Measurements from ENCODE around the gene CLMN. TPM values are rescaled to one million over a fixed set of nuclear protein-coding genes. Genes with fewer than 3 reads are reported as not detected.

Gene CLMN
- polyA plus RNA-seq, 1 donor from 2014 or later, result 0.57 TPM

- TF ChIP-seq TAF1 (IDR thresholded peaks at IDR 0.05; ENCODE audit: low read depth) (no peak), MXI1 (conservative IDR thresholded peaks at IDR 0.05; ENCODE audit: poor library complexity, severe bottlenecking) (no peak), CTCF (IDR thresholded peaks at IDR 0.05; ENCODE audit: poor library complexity, severe bottlenecking) (no peak), POLR2AphosphoS5 (IDR thresholded peaks at IDR 0.05) (no peak), SMC3 (conservative IDR thresholded peaks at IDR 0.05; ENCODE audit: poor library complexity) (no peak), EP300 (conservative IDR thresholded peaks at IDR 0.05; ENCODE audit: poor library complexity, severe bottlenecking) (no peak), REST (IDR thresholded peaks at IDR 0.05; ENCODE audit: borderline replicate concordance) (no peak), EZH2 (IDR thresholded peaks at IDR 0.05; ENCODE audit: borderline replicate concordance, insufficient read depth, low read length, poor library complexity, severe bottlenecking) (no peak), RAD21 (conservative IDR thresholded peaks at IDR 0.05) (no peak)
- Histone ChIP-seq H4K20me1 (ENCODE audit: insufficient read depth) (no peaks in the 10 kb centered on the region), H3K27me3 (ENCODE audit: insufficient read depth, low read depth, low read length) (peaks cover 8% of the 10 kb centered on the region), H3K36me3 (ENCODE audit: insufficient read depth, low read length) (no peaks in the 10 kb centered on the region), H3K9me3 (ENCODE audit: low read length) (no peaks in the 10 kb centered on the region), H3K9me2 (ENCODE audit: insufficient read depth, low read length) (no peaks in the 10 kb centered on the region), H3F3A (ENCODE audit: insufficient read depth, low read length, poor library complexity, severe bottlenecking) (no peaks in the 10 kb centered on the region), H3K27ac (ENCODE audit: low read length) (no peak overlapping the region), H3K79me2 (replicated peaks; ENCODE audit: insufficient read depth, low read length) (no peaks in the 10 kb centered on the region), H3K9ac (ENCODE audit: low read length) (no peak overlapping the region), H3K4me2 (ENCODE audit: low read length) (no peak overlapping the region), H3K4me3 (ENCODE audit: low read length) (no peak overlapping the region), H2AFZ (ENCODE audit: low read depth, low read length) (no peak overlapping the region)
Observed at GRCh38 chr14:95315156-95315555, 4.6 kb downstream of the CLMN start.

- H3K4me3 ChIP-seq (ENCODE audit: low read length), result no peak overlapping the region
- H3K9ac ChIP-seq (ENCODE audit: low read length), result no peak overlapping the region
- no peak overlapping the region for H3K4me2 ChIP-seq (ENCODE audit: low read length)
- TF ChIP-seq TAF1 (IDR thresholded peaks at IDR 0.05; ENCODE audit: low read depth), result no peak
- no peak for TF ChIP-seq EZH2 (IDR thresholded peaks at IDR 0.05; ENCODE audit: borderline replicate concordance, insufficient read depth, low read length, poor library complexity, severe bottlenecking)
- no peak for TF ChIP-seq MXI1 (conservative IDR thresholded peaks at IDR 0.05; ENCODE audit: poor library complexity, severe bottlenecking)
- no peak for TF ChIP-seq POLR2AphosphoS5 (IDR thresholded peaks at IDR 0.05)
- no peak for TF ChIP-seq REST (IDR thresholded peaks at IDR 0.05; ENCODE audit: borderline replicate concordance)
- no peak for TF ChIP-seq RAD21 (conservative IDR thresholded peaks at IDR 0.05)
- no peak for TF ChIP-seq SMC3 (conservative IDR thresholded peaks at IDR 0.05; ENCODE audit: poor library complexity)
- TF ChIP-seq CTCF (IDR thresholded peaks at IDR 0.05; ENCODE audit: poor library complexity, severe bottlenecking), result no peak
- TF ChIP-seq EP300 (conservative IDR thresholded peaks at IDR 0.05; ENCODE audit: poor library complexity, severe bottlenecking), result no peak
- no peaks in the 10 kb centered on the region for H4K20me1 ChIP-seq (ENCODE audit: insufficient read depth)
- H2AFZ ChIP-seq (ENCODE audit: low read depth, low read length), result no peak overlapping the region
- H3K27me3 ChIP-seq (ENCODE audit: insufficient read depth, low read depth, low read length), result peaks cover 8% of the 10 kb centered on the region
- no peaks in the 10 kb centered on the region for H3K9me2 ChIP-seq (ENCODE audit: insufficient read depth, low read length)
- H3K79me2 ChIP-seq (replicated peaks; ENCODE audit: insufficient read depth, low read length), result no peaks in the 10 kb centered on the region
- no peak overlapping the region for H3K27ac ChIP-seq (ENCODE audit: low read length)
- H3K36me3 ChIP-seq (ENCODE audit: insufficient read depth, low read length), result no peaks in the 10 kb centered on the region
- no peaks in the 10 kb centered on the region for H3F3A ChIP-seq (ENCODE audit: insufficient read depth, low read length, poor library complexity, severe bottlenecking)
- no peaks in the 10 kb centered on the region for H3K9me3 ChIP-seq (ENCODE audit: low read length)
Observed at GRCh38 chr14:95314609-95315008, 5.1 kb downstream of the CLMN start.

Data from neural cell (in vitro differentiated cells).